Ovary (tissue), 9 donors: ENCODE data around the gene METTL16. TPM values are rescaled to one million over a fixed set of nuclear protein-coding genes. Genes with fewer than 3 reads are reported as not detected.
A peak's percentile ranks its signal among the peaks of the same experiment; 100 is the strongest.

ENCODE experiments used
- DNase-seq, 5 donors: peaks; one replicate each; pipeline ENCODE4 v3.0.0-alpha.2; 2019 to 2020
- H3K27ac ChIP-seq, 2 donors: fragments of 200-600 bp; one replicate each; pipeline versions ENCODE4 v1.5.1 to v1.8.0; 2019 to 2022
- H3K27me3 ChIP-seq: fragments of 200-600 bp; one replicate; pipeline ENCODE4 v1.8.0; 2022
- H3K36me3 ChIP-seq: fragments of 200-600 bp; sonication (generic); one replicate; pipeline ENCODE4 v1.5.1; 2019
- H3K4me1 ChIP-seq: one replicate; pipeline ENCODE4 v1.8.1; 2013; ENCODE audit warnings: mild to moderate bottlenecking, moderate library complexity; ENCODE audit not compliant: insufficient read depth
- H3K4me3 ChIP-seq: fragments of 200-600 bp; sonication (generic); one replicate; pipeline ENCODE4 v1.5.1; 2017
- H3K9me3 ChIP-seq, 2 donors: fragments of 200-600 bp in 1 of 2; sonication (generic) in 1 of 2; one replicate each; pipeline versions ENCODE4 v1.5.1 to v1.8.1; 2013 to 2019; ENCODE audit warnings: mild to moderate bottlenecking in 1 of 2, moderate library complexity in 1 of 2
- CTCF ChIP-seq, 3 donors: fragments of 450-650 bp in 2 of 3; fragments of 200-600 bp in 1 of 3; IDR thresholded peaks; one replicate each; pipeline versions ENCODE4 v1.5.1 to v1.8.0; 2016 to 2022; ENCODE audit warnings: antibody characterized with exemption in 3 of 3, mild to moderate bottlenecking in 1 of 3
- EP300 ChIP-seq: sonication (generic); formaldehyde crosslinking; IDR thresholded peaks from one replicate; pipeline ENCODE4 v1.6.1; 2017; ENCODE audit warnings: antibody characterized with exemption
- POLR2A ChIP-seq: fragments of 450-650 bp; IDR thresholded peaks from one replicate; pipeline ENCODE4 v1.6.1; 2017; ENCODE audit warnings: antibody characterized with exemption, mild to moderate bottlenecking, moderate library complexity
- WGBS, 3 donors: extraction: QIAGEN DNeasy Blood & Tissue Kit in 1 of 3; methylation state at CpG; one replicate each; pipeline versions ENCODE4 v1.1.5 to v1.1.7; 2013 to 2017; 5-methylcytosine and 5-hydroxymethylcytosine counted together
- intact Hi-C, 4 donors: fragments of 100-400 bp; cut with DNase I; formaldehyde crosslinking; loops; one replicate each; pipeline versions ENCODE4 v1.11.0 to v1.15.1; 2022 to 2023
- polyA plus RNA-seq, 2 donors: library from polyadenylated mRNA; stranded (reverse); fragments of 200-250 nt in 1 of 2; fragments of 350-450 nt in 1 of 2; fragmentation: Illumina TruSeq in 1 of 2; extraction: RNeasy Lipid Tissue Mini Kit (QIAGEN cat#74804) in 1 of 2; gene quantifications; one replicate each; pipeline ENCODE4 v1.2.3, GENCODE V29; 2013 to 2014
- total RNA-seq, 7 donors: library from RNA; depleted of rRNA in 2 of 7; stranded (reverse); fragments of >200 nt in 2 of 7; fragmentation: NEBNext Ultra II Directional in 3 of 7; extraction: Animal tissue kit (Norgen Biotek cat#: 25700) in 3 of 7; gene quantifications; one replicate each; pipeline versions ENCODE4 v1.1.0 to v1.2.4, GENCODE V29; 2016 to 2023
- donor health status: DM: no; HTN: no; CAD: no; lungs with moderate emphysema.
- donor health status: DM: no; HTN: no; CAD: no.
- donor health status: Bipolar disorder and iron deficiency.
- donor health status: DM: yes; HTN: yes; CAD: no.
- donor health status: DM: no; HTN: no; CAD: no.
- donor health status: DM: yes; HTN: yes; CAD: no.

The METTL16 gene
- total and polyA plus RNA-seq, 9 donors = 18.4 to 69.1 (median 38.8) TPM

GRCh38 chr17:2466931-2467330, 44.8 kb downstream of the METTL16 start:
- intact Hi-C loops = no loop called here
- Histone ChIP-seq H3K27ac (no peak overlapping the region), H3K27me3 (no peaks in the 10 kb centered on the region), H3K4me1 (no peaks in the 10 kb centered on the region), H3K36me3 (no peaks in the 10 kb centered on the region), H3K9me3 (no peaks in the 10 kb centered on the region), H3K4me3 (no peak overlapping the region)
- WGBS, 3 donors = 85 to 94% (median 93%) methylated on average over 11 to 12 of the region's 12 CpGs
- DNase-seq = no peak
- TF ChIP-seq CTCF (IDR thresholded peaks at IDR 0.05) (no peak), EP300 (no peak), POLR2A (no peak)

GRCh38 chr17:2462481-2462880, 49.2 kb downstream of the METTL16 start:
- Histone ChIP-seq H3K9me3 (no peaks in the 10 kb centered on the region), H3K36me3 (no peaks in the 10 kb centered on the region), H3K27ac (no peak overlapping the region), H3K27me3 (no peaks in the 10 kb centered on the region), H3K4me3 (no peak overlapping the region), H3K4me1 (peaks cover 7% of the 10 kb centered on the region)
- 92 to 96% (median 95%) methylated on average over 8 of the region's 8 CpGs for WGBS, 3 donors
- TF ChIP-seq POLR2A = no peak
- no peak for TF ChIP-seq EP300
- no peak for TF ChIP-seq CTCF (IDR thresholded peaks at IDR 0.05)
- intact Hi-C loops = no loop called here
- DNase-seq = no peak

- Histone ChIP-seq H3K27me3 (no peaks in the 10 kb centered on the region), H3K27ac (peak overlapping the region in 1 of 2 donors; percentile 75), H3K36me3 (no peaks in the 10 kb centered on the region), H3K4me3 (no peak overlapping the region), H3K4me1 (peaks cover 7% of the 10 kb centered on the region), H3K9me3 (no peaks in the 10 kb centered on the region)
- 63 to 65% (median 65%) methylated on average over 3 of the region's 3 CpGs for WGBS, 3 donors
- no peak for TF ChIP-seq POLR2A
- TF ChIP-seq CTCF (IDR thresholded peaks at IDR 0.05) = no peak
- no peak for TF ChIP-seq EP300
- no peak for DNase-seq
- intact Hi-C loops = no loop called here
Measured at GRCh38 chr17:2459917-2460271, 51.8 kb downstream of the METTL16 start.

- no peaks in the 10 kb centered on the region for H3K9me3 ChIP-seq
- H3K4me1 ChIP-seq = peaks cover 7% of the 10 kb centered on the region
- no peaks in the 10 kb centered on the region for H3K36me3 ChIP-seq
- intact Hi-C loops = no loop called here
- 94 to 97% (median 95%) methylated on average over 4 of the region's 4 CpGs for WGBS, 3 donors
- no peaks in the 10 kb centered on the region for H3K27me3 ChIP-seq
- TF ChIP-seq CTCF (IDR thresholded peaks at IDR 0.05) = no peak
- no peak overlapping the region for H3K4me3 ChIP-seq
- H3K27ac ChIP-seq = no peak overlapping the region
- DNase-seq = no peak
Measured at GRCh38 chr17:2457913-2458312, 53.8 kb downstream of the METTL16 start.

GRCh38 chr17:2456475-2456874, 55.2 kb downstream of the METTL16 start:
- Histone ChIP-seq H3K27me3 (no peaks in the 10 kb centered on the region), H3K36me3 (no peaks in the 10 kb centered on the region), H3K27ac (no peak overlapping the region), H3K4me3 (no peak overlapping the region), H3K4me1 (peaks cover 7% of the 10 kb centered on the region), H3K9me3 (no peaks in the 10 kb centered on the region)
- intact Hi-C loops = no loop called here
- 83 to 91% (median 91%) methylated on average over 3 of the region's 3 CpGs for WGBS, 3 donors
- DNase-seq = no peak
- TF ChIP-seq CTCF (IDR thresholded peaks at IDR 0.05) = no peak
- no peak for TF ChIP-seq POLR2A
- TF ChIP-seq EP300 = no peak
